Smooth muscle cell (in vitro differentiated cells): ENCODE results near the gene SLC1A3. TPM values are rescaled to one million over a fixed set of nuclear protein-coding genes. Genes with fewer than 3 reads are reported as not detected.

Source experiments
- DNase-seq: peaks from one replicate; lab custom pipeline; 2025; ENCODE audit not compliant: unreplicated experiment; lab: John Stamatoyannopoulos, UW
- H2AFZ ChIP-seq: fragments of 200-600 bp; sonication (generic); 2 replicates; pipeline ENCODE4 v1.6.0; 2016; ENCODE audit warnings: antibody characterized with exemption, low read depth, mild to moderate bottlenecking
- H3F3A ChIP-seq: fragments of 200-600 bp; sonication (generic); 2 replicates; pipeline ENCODE4 v1.6.0; 2017; ENCODE audit warnings: antibody characterized with exemption, low read depth
- H3K27ac ChIP-seq: fragments of 200-600 bp; sonication (generic); 2 replicates; pipeline ENCODE4 v1.5.1; 2016; ENCODE audit warnings: low read depth, mild to moderate bottlenecking
- H3K27me3 ChIP-seq: fragments of 200-600 bp; sonication (generic); 2 replicates; pipeline ENCODE4 v1.6.1; 2016; ENCODE audit warnings: low read depth, mild to moderate bottlenecking
- H3K36me3 ChIP-seq: fragments of 200-600 bp; sonication (generic); 2 replicates; pipeline ENCODE4 v1.5.1; 2016; ENCODE audit warnings: low read depth
- H3K4me1 ChIP-seq: fragments of 200-600 bp; sonication (generic); 2 replicates; pipeline ENCODE4 v1.5.1; 2016; ENCODE audit warnings: low read depth
- H3K4me2 ChIP-seq: fragments of 200-600 bp; sonication (generic); 2 replicates; pipeline ENCODE4 v1.6.0; 2016; ENCODE audit warnings: mild to moderate bottlenecking
- H3K4me3 ChIP-seq: fragments of 200-600 bp; sonication (generic); 2 replicates; pipeline ENCODE4 v1.5.1; 2016; ENCODE audit warnings: mild to moderate bottlenecking
- H3K79me2 ChIP-seq: fragments of 200-600 bp; sonication (generic); 2 replicates; pipeline ENCODE4 v1.6.0; 2016; ENCODE audit warnings: low read depth, mild to moderate bottlenecking
- H3K9ac ChIP-seq: fragments of 200-600 bp; sonication (generic); 2 replicates; pipeline ENCODE4 v1.6.0; 2016; ENCODE audit warnings: low read depth
- H3K9me3 ChIP-seq: fragments of 200-600 bp; sonication (generic); replicated peaks from 2 replicates; pipeline ENCODE4 v1.5.1; 2016; ENCODE audit warnings: low read depth
- H4K20me1 ChIP-seq: fragments of 200-600 bp; sonication (generic); 2 replicates; pipeline ENCODE4 v1.6.0; 2016; ENCODE audit warnings: low read depth
- CTCF ChIP-seq: fragments of 200-600 bp; sonication (generic); IDR thresholded peaks from 2 replicates; pipeline ENCODE4 v1.5.1; 2017; ENCODE audit warnings: borderline replicate concordance, mild to moderate bottlenecking, antibody characterized with exemption; ENCODE audit not compliant: insufficient read depth, poor library complexity, severe bottlenecking
- WGBS: methylation state at CpG from one replicate; pipeline ENCODE4 v1.1.7; 2016; ENCODE audit warnings: low lambda C conversion rate; 5-methylcytosine and 5-hydroxymethylcytosine counted together
- polyA plus RNA-seq: library from polyadenylated mRNA; unstranded; fragments of >200 nt; fragmentation: Nextera tagmentation; extraction: Ambion mirVana; gene quantifications from 2 replicates; pipeline ENCODE4 v1.2.1, GENCODE V29; 2016
- total RNA-seq: library from RNA; depleted of rRNA; stranded (reverse); fragments of >200 nt; gene quantifications from 2 replicates; pipeline ENCODE4 v1.2.3, GENCODE V29; 2014

Gene SLC1A3
- total and polyA plus RNA-seq, 2 experiments from 2014 or later = 2.1 to 6.8 TPM

DNA sequence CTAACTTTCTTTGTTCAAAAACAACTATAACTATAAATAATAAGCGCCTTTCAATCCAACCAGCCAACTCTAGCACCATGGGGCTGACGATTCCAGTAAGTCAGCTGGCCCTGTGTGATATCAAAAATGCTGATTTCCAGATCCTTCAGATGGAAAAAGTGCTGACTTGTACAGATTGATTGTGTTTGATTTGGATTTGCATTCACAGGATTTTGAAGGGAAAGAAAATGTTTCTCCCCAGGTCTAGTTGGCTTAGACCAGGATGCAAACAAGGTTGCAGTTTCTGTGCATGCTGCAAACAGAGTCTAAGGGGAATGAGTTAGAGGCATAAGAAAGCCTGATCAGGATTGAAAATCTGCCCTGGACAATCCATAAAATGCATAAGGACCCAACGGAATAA, 68.9 kb downstream of the SLC1A3 start:
- H3F3A ChIP-seq = no peaks in the 10 kb centered on the region

DNA sequence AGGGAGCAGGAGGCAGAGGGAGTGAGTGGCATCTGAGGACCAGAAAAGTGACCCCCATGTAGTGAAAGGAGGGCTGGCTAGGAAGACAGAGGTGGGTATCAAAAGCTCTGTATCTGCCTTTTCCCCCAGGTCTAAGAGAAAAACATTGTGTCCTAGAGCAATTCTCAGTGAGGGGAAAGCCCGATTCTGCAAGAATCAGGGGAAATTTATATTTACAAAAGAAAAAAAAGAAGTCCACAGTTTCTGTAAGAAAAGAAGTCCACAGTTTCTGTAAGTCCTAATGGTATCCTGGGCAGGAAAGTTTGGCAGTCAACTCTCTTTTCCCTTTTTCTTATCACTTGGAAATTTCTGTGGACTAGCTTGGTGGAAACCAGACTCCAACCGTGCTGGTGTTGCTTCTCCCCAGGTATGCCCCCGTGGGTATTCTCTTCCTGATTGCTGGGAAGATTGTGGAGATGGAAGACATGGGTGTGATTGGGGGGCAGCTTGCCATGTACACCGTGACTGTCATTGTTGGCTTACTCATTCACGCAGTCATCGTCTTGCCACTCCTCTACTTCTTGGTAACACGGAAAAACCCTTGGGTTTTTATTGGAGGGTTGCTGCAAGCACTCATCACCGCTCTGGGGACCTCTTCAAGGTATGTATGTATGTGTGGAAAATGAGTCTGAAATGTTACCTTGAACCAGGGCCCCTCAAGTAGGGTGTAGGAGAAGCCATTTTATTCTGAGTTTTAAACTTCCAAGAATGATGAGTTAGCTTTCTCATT, 73.0 kb downstream of the SLC1A3 start:
- Histone ChIP-seq H4K20me1 (no peaks in the 10 kb centered on the region), H3K9ac (no peak overlapping the region), H3K4me3 (no peak overlapping the region), H2AFZ (no peak overlapping the region), H3K4me1 (no peaks in the 10 kb centered on the region), H3K9me3 (no peaks in the 10 kb centered on the region), H3F3A (peaks cover 1% of the 10 kb centered on the region), H3K27me3 (no peaks in the 10 kb centered on the region), H3K36me3 (no peaks in the 10 kb centered on the region), H3K79me2 (no peaks in the 10 kb centered on the region), H3K27ac (no peak overlapping the region), H3K4me2 (no peak overlapping the region)
- no peak for DNase-seq
- TF ChIP-seq CTCF = no peak
- WGBS = 94% methylated on average over 8 of the region's 8 CpGs

More for the DNA sequence above, 68.9 kb downstream of the SLC1A3 start:
- Histone ChIP-seq H3K4me3 (no peak overlapping the region), H3K36me3 (no peaks in the 10 kb centered on the region), H3K27ac (no peak overlapping the region), H2AFZ (no peak overlapping the region), H3K9me3 (no peaks in the 10 kb centered on the region), H3K9ac (no peak overlapping the region), H4K20me1 (no peaks in the 10 kb centered on the region), H3K79me2 (no peaks in the 10 kb centered on the region), H3K4me2 (no peak overlapping the region), H3K4me1 (no peaks in the 10 kb centered on the region), H3K27me3 (no peaks in the 10 kb centered on the region)
- 90% methylated on average over 3 of the region's 3 CpGs for WGBS
- TF ChIP-seq CTCF = no peak
- DNase-seq = no peak

DNA sequence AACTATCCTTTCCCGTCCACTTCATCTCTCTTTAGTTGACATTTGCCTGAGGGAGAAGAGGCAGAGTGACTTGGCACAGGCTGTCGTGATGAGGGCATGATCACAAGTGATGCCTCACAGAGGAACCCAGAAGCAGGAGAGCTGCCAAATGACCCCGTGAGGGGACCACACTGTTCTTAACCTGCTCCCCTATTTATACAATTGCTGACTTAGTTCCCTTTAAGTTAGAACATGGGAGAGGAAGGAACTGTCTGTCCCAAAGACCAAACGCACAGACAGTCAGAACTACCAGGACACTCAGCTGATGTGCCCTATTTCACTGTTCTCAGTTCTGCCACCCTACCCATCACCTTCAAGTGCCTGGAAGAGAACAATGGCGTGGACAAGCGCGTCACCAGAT, 73.7 kb downstream of the SLC1A3 start:
- 93% methylated on average over 7 of the region's 7 CpGs for WGBS
- H3K9me3 ChIP-seq = no peaks in the 10 kb centered on the region

More for the DNA sequence above, 73.7 kb downstream of the SLC1A3 start:
- Histone ChIP-seq H2AFZ (no peak overlapping the region), H3F3A (peaks cover 5% of the 10 kb centered on the region), H3K4me1 (no peaks in the 10 kb centered on the region), H3K79me2 (no peaks in the 10 kb centered on the region), H3K9ac (no peak overlapping the region), H3K27me3 (no peaks in the 10 kb centered on the region), H3K4me3 (no peak overlapping the region), H4K20me1 (no peaks in the 10 kb centered on the region), H3K27ac (no peak overlapping the region), H3K36me3 (no peaks in the 10 kb centered on the region), H3K4me2 (no peak overlapping the region)
- DNase-seq = no peak
- TF ChIP-seq CTCF = no peak
